ENCODE results near the gene TATDN3.

DNA sequence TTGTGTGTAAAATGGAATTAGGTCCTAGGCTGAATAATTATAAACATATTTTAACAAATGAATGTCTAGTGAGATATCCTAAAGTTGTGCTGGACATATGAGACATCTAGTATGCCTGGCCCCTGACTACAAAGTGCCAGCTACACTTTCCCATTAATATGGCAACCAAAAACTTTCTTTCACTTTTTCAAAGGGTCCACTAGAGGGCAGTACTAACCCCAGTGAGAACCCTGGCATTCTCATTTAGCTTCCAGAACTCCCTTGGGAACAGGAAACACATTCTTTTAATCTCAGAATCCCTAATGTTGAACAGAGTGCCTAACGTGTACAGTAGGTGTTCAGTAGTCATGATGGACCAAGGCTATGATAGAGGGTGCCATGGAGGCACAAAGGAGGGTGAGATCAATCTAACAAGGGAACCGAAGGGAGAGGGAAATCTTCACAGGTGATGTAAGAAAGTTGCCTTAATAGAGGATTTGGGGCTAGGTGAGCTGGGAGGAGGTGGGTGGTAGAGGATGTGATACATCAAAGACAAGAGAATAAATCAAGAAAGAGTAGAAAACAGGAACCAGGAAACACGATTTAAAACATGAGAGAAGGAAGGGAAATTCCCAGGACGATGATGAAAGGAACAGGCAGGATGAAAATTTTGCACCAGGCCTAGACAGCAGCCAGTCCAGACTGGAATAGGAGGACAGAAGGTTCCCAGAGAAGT is 41.7 kb upstream of the TATDN3 start:
- TF ChIP-seq EZH2 (optimal IDR thresholded peaks at IDR 0.05; ENCODE audit: low read depth, low read length): no peak
- TF ChIP-seq, protein P1, sequence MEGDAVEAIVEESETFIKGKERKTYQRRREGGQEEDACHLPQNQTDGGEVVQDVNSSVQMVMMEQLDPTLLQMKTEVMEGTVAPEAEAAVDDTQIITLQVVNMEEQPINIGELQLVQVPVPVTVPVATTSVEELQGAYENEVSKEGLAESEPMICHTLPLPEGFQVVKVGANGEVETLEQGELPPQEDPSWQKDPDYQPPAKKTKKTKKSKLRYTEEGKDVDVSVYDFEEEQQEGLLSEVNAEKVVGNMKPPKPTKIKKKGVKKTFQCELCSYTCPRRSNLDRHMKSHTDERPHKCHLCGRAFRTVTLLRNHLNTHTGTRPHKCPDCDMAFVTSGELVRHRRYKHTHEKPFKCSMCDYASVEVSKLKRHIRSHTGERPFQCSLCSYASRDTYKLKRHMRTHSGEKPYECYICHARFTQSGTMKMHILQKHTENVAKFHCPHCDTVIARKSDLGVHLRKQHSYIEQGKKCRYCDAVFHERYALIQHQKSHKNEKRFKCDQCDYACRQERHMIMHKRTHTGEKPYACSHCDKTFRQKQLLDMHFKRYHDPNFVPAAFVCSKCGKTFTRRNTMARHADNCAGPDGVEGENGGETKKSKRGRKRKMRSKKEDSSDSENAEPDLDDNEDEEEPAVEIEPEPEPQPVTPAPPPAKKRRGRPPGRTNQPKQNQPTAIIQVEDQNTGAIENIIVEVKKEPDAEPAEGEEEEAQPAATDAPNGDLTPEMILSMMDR (IDR thresholded peaks at IDR 0.05; ENCODE audit: low read length): peak; percentile 96
- no peak for TF ChIP-seq EZH2phosphoT487 (IDR thresholded peaks at IDR 0.05; ENCODE audit: low read length)

Measured in MM.1S (cell line).